ENCODE measurements around the gene SRSF6. TPM values are rescaled to one million over a fixed set of nuclear protein-coding genes. Genes with fewer than 3 reads are reported as not detected.

SRSF6 gene
- total RNA-seq, 1 experiment from 2014 or later = 242 TPM

DNA sequence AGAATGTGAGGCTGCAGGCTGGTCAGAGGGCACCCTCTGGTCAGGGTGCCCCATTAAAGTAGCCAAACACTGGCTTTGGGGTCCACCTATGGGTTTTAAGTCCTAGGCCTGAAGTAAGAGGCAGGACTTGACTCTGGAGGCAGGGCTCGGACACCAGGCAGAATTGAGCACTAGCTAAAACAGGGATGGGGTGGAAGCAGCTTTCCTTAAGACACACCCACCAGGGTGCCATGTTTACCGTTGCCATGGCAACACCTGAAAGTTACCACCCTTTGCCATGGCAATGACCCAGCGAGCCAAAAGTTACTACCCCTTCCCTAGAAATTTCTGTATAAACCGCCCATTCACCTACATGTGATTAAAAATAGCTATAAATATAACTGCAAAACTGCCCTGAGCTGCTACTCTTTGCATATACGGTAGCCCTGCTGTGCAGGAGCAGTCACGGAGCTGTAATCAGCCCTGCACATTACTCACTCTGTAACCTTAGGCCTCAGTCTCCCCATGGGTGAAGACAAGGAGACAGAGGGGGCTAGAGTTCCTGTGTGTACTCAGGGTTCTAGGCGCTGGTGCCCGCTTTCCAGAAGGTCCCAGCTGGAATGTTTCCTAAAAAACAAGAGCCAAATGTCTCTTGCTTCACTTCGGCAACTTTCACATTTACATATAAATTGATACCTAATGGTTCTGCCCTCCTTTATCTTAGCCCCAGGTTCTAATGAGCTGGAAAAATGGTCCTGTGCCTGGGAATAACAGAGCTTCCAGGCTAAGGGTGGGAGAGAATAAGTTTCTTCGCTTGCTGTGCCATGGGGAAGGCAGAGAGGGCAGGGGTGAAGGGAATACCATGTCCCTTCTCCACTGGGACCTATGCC lies 27.2 kb upstream of the SRSF6 start:
- RAD21 ChIA-PET (ENCODE audit: low non-redundant PET in 1 of 2, low total read pairs in 2 of 2, uncharacterized antibody in 2 of 2, unreplicated experiment in 2 of 2) = no interaction called here
- no peaks in the 10 kb centered on the region for H3K4me1 ChIP-seq (ENCODE audit: control insufficient read depth in 1 of 2, insufficient read depth in 2 of 2, low read length in 2 of 2)
- no peak overlapping the region for H2AFZ ChIP-seq (ENCODE audit: low read depth, low read length, poor library complexity, severe bottlenecking)
- H3K9me2 ChIP-seq (ENCODE audit: insufficient read depth) = no peaks in the 10 kb centered on the region
- H3K79me2 ChIP-seq (ENCODE audit: insufficient read depth, low read length) = no peaks in the 10 kb centered on the region
- H3K4me3 ChIP-seq (replicated peaks in 1 of 2; ENCODE audit: low read depth in 1 of 2, low read length in 2 of 2) = no peak overlapping the region
- no peak overlapping the region for H3K27ac ChIP-seq (ENCODE audit: low read depth, low read length)
- no peak overlapping the region for H3K9ac ChIP-seq (ENCODE audit: low read length)
- TF ChIP-seq, protein P1, sequence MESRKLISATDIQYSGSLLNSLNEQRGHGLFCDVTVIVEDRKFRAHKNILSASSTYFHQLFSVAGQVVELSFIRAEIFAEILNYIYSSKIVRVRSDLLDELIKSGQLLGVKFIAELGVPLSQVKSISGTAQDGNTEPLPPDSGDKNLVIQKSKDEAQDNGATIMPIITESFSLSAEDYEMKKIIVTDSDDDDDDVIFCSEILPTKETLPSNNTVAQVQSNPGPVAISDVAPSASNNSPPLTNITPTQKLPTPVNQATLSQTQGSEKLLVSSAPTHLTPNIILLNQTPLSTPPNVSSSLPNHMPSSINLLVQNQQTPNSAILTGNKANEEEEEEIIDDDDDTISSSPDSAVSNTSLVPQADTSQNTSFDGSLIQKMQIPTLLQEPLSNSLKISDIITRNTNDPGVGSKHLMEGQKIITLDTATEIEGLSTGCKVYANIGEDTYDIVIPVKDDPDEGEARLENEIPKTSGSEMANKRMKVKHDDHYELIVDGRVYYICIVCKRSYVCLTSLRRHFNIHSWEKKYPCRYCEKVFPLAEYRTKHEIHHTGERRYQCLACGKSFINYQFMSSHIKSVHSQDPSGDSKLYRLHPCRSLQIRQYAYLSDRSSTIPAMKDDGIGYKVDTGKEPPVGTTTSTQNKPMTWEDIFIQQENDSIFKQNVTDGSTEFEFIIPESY (IDR thresholded peaks at IDR 0.05; ENCODE audit: extremely low read depth, insufficient replicate concordance, low read length) = no peak
- no peak for TF ChIP-seq TCF7L2 (IDR thresholded peaks at IDR 0.05; ENCODE audit: borderline replicate concordance, extremely low read depth, insufficient read depth, insufficient read length)
- no peak for TF ChIP-seq EZH2 (IDR thresholded peaks at IDR 0.05)
- TF ChIP-seq POLR2A (IDR thresholded peaks at IDR 0.05; ENCODE audit: borderline replicate concordance, extremely low read depth, insufficient read depth, insufficient read length) = no peak
- TF ChIP-seq ZFX (IDR thresholded peaks at IDR 0.05) = no peak
- no peak for TF ChIP-seq RAD21 (IDR thresholded peaks at IDR 0.05; ENCODE audit: low read depth)
- TF ChIP-seq FOSL1 (IDR thresholded peaks at IDR 0.05; ENCODE audit: low read depth) = no peak
- TF ChIP-seq EZH2phosphoT487 (IDR thresholded peaks at IDR 0.05; ENCODE audit: borderline replicate concordance) = no peak
- intact Hi-C loops (cut with micrococcal nuclease) = no loop called here
- ATAC-seq (no peak), DNase-seq (ENCODE audit: low read depth, low spot score) (no peak)
- H3K36me3 ChIP-seq (ENCODE audit: control insufficient read depth in 1 of 2, insufficient read depth in 2 of 2, low read length in 2 of 2) = no peaks in the 10 kb centered on the region
- H3K9me3 ChIP-seq (ENCODE audit: control insufficient read depth in 1 of 2, insufficient read depth in 1 of 2, low read depth in 1 of 2, low read length in 2 of 2) = no peaks in the 10 kb centered on the region
- CTCF ChIA-PET = no interaction called here
- no peak overlapping the region for H3K4me2 ChIP-seq (ENCODE audit: low read length)
- POLR2A ChIA-PET = no interaction called here
- peaks cover 20% of the 10 kb centered on the region; the same call in 1 of the 2 replicates for H3K27me3 ChIP-seq (ENCODE audit: insufficient read depth, low read length)
- BruUV-seq (replicated peaks) = no TSS peak
- H4K20me1 ChIP-seq (ENCODE audit: insufficient read depth) = no peaks in the 10 kb centered on the region

Measured in HCT116 (cell line).